HL-60 (cell line): Measurements from ENCODE around the gene FUNDC2.

Experiments used
- DNase-seq, 2 experiments: peaks; one replicate each; pipeline ENCODE4 v3.0.0-alpha.2; 2010 to 2020; ENCODE audit warnings: low read depth in 1 of 2, low spot score in 1 of 2
- H3K27ac ChIP-seq: fragments of 250-450 bp; sonication (Bioruptor Pico); replicated peaks from 2 replicates; pipeline ENCODE4 v1.5.1; 2020; ENCODE audit warnings: mild to moderate bottlenecking, moderate library complexity
- H3K27me3 ChIP-seq: fragments of 250-450 bp; sonication (Bioruptor Pico); 2 replicates; pipeline ENCODE4 v1.5.1; 2021; ENCODE audit warnings: mild to moderate bottlenecking, moderate library complexity; ENCODE audit not compliant: insufficient read depth, poor library complexity, severe bottlenecking
- H3K4me3 ChIP-seq: replicated peaks from 2 replicates; pipeline ENCODE4 v1.5.1; 2011; ENCODE audit warnings: mild to moderate bottlenecking, control low read depth, low read length; ENCODE audit not compliant: insufficient read depth
- GABPA ChIP-seq: IDR thresholded peaks from 2 replicates; pipeline ENCODE4 v1.6.1; 2012; ENCODE audit warnings: low read depth
- POLR2AphosphoS5 ChIP-seq: IDR thresholded peaks from 2 replicates; pipeline ENCODE4 v1.6.1; 2012; ENCODE audit warnings: low read depth
- SPI1 ChIP-seq: IDR thresholded peaks from 2 replicates; pipeline ENCODE4 v1.6.1; 2012; ENCODE audit warnings: low read depth, mild to moderate bottlenecking, borderline replicate concordance
- TF ChIP-seq, protein P1 (sequence below): IDR thresholded peaks from 2 replicates; pipeline ENCODE4 v1.6.1; 2012; ENCODE audit warnings: low read depth; ENCODE audit not compliant: insufficient replicate concordance
- TF ChIP-seq, protein P2 (sequence below): IDR thresholded peaks from one replicate; pipeline ENCODE4 v1.5.1; 2011; ENCODE audit warnings: low read length, control low read depth, inconsistent platforms; ENCODE audit not compliant: insufficient read depth

FUNDC2 gene

DNA sequence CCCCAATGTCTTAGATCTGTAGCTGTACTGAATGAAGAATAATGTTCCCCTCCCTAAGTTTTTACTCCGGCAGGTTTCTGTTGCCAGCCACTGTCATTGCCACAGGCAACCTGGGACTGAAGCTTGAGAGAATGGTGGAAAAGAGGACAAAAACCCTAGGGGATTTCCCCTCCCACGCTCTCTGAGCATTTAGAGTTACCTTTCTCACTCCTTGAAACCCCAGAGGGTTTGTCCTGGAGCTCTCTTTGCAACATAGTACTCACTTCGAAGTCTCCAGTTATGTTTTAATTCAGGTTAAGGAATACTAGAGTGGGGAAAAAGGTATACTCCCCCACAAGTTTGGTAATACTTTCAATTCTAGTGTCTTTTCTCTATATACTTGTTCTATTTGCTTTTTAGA, 35.6 kb upstream of the FUNDC2 start:
- no peak for DNase-seq
- H3K4me3 ChIP-seq: no peak overlapping the region
- TF ChIP-seq POLR2AphosphoS5 (no peak), SPI1 (no peak)
- TF ChIP-seq, protein P1, sequence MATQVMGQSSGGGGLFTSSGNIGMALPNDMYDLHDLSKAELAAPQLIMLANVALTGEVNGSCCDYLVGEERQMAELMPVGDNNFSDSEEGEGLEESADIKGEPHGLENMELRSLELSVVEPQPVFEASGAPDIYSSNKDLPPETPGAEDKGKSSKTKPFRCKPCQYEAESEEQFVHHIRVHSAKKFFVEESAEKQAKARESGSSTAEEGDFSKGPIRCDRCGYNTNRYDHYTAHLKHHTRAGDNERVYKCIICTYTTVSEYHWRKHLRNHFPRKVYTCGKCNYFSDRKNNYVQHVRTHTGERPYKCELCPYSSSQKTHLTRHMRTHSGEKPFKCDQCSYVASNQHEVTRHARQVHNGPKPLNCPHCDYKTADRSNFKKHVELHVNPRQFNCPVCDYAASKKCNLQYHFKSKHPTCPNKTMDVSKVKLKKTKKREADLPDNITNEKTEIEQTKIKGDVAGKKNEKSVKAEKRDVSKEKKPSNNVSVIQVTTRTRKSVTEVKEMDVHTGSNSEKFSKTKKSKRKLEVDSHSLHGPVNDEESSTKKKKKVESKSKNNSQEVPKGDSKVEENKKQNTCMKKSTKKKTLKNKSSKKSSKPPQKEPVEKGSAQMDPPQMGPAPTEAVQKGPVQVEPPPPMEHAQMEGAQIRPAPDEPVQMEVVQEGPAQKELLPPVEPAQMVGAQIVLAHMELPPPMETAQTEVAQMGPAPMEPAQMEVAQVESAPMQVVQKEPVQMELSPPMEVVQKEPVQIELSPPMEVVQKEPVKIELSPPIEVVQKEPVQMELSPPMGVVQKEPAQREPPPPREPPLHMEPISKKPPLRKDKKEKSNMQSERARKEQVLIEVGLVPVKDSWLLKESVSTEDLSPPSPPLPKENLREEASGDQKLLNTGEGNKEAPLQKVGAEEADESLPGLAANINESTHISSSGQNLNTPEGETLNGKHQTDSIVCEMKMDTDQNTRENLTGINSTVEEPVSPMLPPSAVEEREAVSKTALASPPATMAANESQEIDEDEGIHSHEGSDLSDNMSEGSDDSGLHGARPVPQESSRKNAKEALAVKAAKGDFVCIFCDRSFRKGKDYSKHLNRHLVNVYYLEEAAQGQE: no peak
- TF ChIP-seq, protein P2, sequence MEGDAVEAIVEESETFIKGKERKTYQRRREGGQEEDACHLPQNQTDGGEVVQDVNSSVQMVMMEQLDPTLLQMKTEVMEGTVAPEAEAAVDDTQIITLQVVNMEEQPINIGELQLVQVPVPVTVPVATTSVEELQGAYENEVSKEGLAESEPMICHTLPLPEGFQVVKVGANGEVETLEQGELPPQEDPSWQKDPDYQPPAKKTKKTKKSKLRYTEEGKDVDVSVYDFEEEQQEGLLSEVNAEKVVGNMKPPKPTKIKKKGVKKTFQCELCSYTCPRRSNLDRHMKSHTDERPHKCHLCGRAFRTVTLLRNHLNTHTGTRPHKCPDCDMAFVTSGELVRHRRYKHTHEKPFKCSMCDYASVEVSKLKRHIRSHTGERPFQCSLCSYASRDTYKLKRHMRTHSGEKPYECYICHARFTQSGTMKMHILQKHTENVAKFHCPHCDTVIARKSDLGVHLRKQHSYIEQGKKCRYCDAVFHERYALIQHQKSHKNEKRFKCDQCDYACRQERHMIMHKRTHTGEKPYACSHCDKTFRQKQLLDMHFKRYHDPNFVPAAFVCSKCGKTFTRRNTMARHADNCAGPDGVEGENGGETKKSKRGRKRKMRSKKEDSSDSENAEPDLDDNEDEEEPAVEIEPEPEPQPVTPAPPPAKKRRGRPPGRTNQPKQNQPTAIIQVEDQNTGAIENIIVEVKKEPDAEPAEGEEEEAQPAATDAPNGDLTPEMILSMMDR: no peak
- H3K27ac ChIP-seq: no peak overlapping the region
- no peaks in the 10 kb centered on the region for H3K27me3 ChIP-seq

DNA sequence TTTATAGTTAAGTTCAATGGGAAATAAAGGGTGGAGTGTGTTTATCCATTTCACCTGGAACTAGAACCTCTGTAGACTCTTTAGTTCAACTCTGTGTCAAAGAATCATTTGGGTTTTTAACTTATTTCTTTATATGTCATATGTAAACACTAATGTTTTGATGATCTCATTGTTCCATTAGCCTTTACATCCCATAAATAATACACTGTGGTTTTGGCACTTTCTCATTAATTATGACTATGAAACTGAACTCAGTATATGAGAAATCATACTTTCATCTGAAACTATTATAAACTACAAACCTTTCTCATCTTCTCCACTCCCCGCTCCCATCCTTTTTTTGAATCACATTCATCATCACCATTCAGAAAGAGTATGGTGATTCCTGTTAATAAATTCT, 35.2 kb upstream of the FUNDC2 start:
- DNase-seq: no peak
- no peak overlapping the region for H3K4me3 ChIP-seq
- H3K27ac ChIP-seq: no peak overlapping the region
- H3K27me3 ChIP-seq: no peaks in the 10 kb centered on the region
- TF ChIP-seq SPI1 (no peak), GABPA (no peak), POLR2AphosphoS5 (no peak)
- TF ChIP-seq, protein P2: no peak
- TF ChIP-seq, protein P1: no peak

DNA sequence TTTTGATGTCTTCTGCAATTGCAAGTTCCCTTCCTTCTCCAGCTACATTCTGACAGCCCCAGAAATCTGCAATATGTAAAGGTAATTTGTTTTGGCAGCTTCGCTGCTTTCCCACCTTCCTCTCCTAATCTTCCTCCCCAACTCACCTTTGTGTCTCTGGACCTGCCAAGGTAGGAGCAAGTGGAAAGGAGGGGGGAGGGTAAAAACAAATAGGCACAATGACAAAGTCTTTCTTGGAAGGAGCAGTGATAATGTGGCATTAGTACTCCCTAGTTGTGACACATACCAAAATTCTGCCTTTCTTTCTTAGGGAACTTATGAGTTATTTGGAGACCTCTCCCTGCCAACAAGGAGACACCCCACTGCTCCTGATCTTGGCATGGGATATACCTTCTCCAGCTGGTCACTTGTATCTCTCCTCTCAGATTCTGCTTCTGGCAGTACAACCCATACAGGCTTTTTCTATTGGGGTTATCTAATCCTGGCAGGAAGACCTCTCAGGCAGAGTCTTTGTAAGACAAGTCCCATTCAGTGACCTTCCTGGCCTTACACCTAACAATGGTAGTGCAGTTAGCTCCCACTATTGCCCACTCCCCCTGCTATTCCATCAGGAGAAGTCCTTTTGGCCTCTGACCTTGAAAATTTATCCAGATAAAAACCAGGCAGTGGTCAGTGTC, 28.3 kb upstream of the FUNDC2 start:
- H3K4me3 ChIP-seq: no peak overlapping the region
- no peak overlapping the region for H3K27ac ChIP-seq
- DNase-seq: no peak
- TF ChIP-seq, protein P1: no peak
- TF ChIP-seq POLR2AphosphoS5: no peak
- TF ChIP-seq SPI1: no peak
- TF ChIP-seq, protein P2: no peak
- no peak for TF ChIP-seq GABPA
- H3K27me3 ChIP-seq: no peaks in the 10 kb centered on the region
